Neural progenitor cell (in vitro differentiated cells): Measurements from ENCODE around the gene ESYT2. TPM values are rescaled to one million over a fixed set of nuclear protein-coding genes. Genes with fewer than 3 reads are reported as not detected.

Source experiments
- DNase-seq: peaks from one replicate; pipeline ENCODE4 v3.0.0-alpha.2; 2016; ENCODE audit warnings: low spot score
- H2AFZ ChIP-seq: fragments of 200-600 bp; sonication (generic); replicated peaks from 2 replicates; pipeline ENCODE4 v1.6.1; 2016; ENCODE audit warnings: antibody characterized with exemption
- H3F3A ChIP-seq: fragments of 200-600 bp; sonication (generic); 2 replicates; pipeline ENCODE4 v1.6.1; 2016; ENCODE audit warnings: antibody characterized with exemption, low read depth
- H3K27ac ChIP-seq: fragments of 200-600 bp; sonication (generic); 2 replicates; pipeline ENCODE4 v1.5.1; 2016; ENCODE audit warnings: mild to moderate bottlenecking
- H3K27me3 ChIP-seq: fragments of 200-600 bp; sonication (generic); 2 replicates; pipeline ENCODE4 v1.6.1; 2016; ENCODE audit warnings: mild to moderate bottlenecking, moderate library complexity
- H3K36me3 ChIP-seq: fragments of 200-600 bp; sonication (generic); 2 replicates; pipeline ENCODE4 v1.5.1; 2016
- H3K4me1 ChIP-seq: fragments of 200-600 bp; sonication (generic); 2 replicates; pipeline ENCODE4 v1.6.1; 2016; ENCODE audit warnings: mixed run types
- H3K4me2 ChIP-seq: fragments of 200-600 bp; sonication (generic); 2 replicates; pipeline ENCODE4 v1.6.1; 2016
- H3K4me3 ChIP-seq: fragments of 200-600 bp; sonication (generic); 2 replicates; pipeline ENCODE4 v1.5.1; 2016
- H3K79me2 ChIP-seq: fragments of 200-600 bp; sonication (generic); 2 replicates; pipeline ENCODE4 v1.6.1; 2016; ENCODE audit warnings: low read depth
- H3K9ac ChIP-seq: fragments of 200-600 bp; sonication (generic); 2 replicates; pipeline ENCODE4 v1.6.1; 2016
- H3K9me3 ChIP-seq: fragments of 200-600 bp; sonication (generic); 2 replicates; pipeline ENCODE4 v1.5.1; 2016; ENCODE audit warnings: low read depth
- H4K20me1 ChIP-seq: fragments of 200-600 bp; sonication (generic); 2 replicates; pipeline ENCODE4 v1.6.1; 2016; ENCODE audit warnings: low read depth
- H3K27ac Mint-ChIP-seq: 3 replicates; pipeline ENCODE4 v1.8.0; 2021; ENCODE audit warnings: mixed read lengths
- H3K27me3 Mint-ChIP-seq: 2 replicates; pipeline ENCODE4 v1.8.0; 2022; ENCODE audit warnings: low read depth, mild to moderate bottlenecking, inconsistent platforms, moderate library complexity, mixed read lengths; ENCODE audit not compliant: insufficient read depth
- H3K36me3 Mint-ChIP-seq: 3 replicates; pipeline ENCODE4 v1.8.0; 2021; ENCODE audit warnings: mixed read lengths
- H3K4me1 Mint-ChIP-seq: 3 replicates; pipeline ENCODE4 v1.8.0; 2021; ENCODE audit warnings: mixed read lengths
- H3K4me3 Mint-ChIP-seq: 3 replicates; pipeline ENCODE4 v1.8.0; 2021; ENCODE audit warnings: mild to moderate bottlenecking, moderate library complexity, mixed read lengths
- H3K9me3 Mint-ChIP-seq: 3 replicates; pipeline ENCODE4 v1.8.0; 2020; ENCODE audit warnings: mixed read lengths
- CTCF ChIP-seq: fragments of 200-600 bp; sonication (generic); IDR thresholded peaks from 2 replicates; pipeline ENCODE4 v1.5.1; 2017; ENCODE audit warnings: antibody characterized with exemption, mild to moderate bottlenecking
- EZH2 ChIP-seq: fragments of 200-600 bp; sonication (generic); IDR thresholded peaks from 2 replicates; pipeline ENCODE4 v1.6.1; 2017; ENCODE audit warnings: antibody characterized with exemption, mild to moderate bottlenecking, moderate library complexity
- EZH2phosphoT487 ChIP-seq: fragments of 200-600 bp; sonication (generic); IDR thresholded peaks from 2 replicates; pipeline ENCODE4 v1.6.1; 2017; ENCODE audit warnings: antibody characterized with exemption
- total RNA-seq: library from RNA; depleted of rRNA; stranded (reverse); fragments of >200 nt; gene quantifications from 2 replicates; pipeline ENCODE4 v1.2.3, GENCODE V29; 2015; ENCODE audit warnings: low replicate concordance

ESYT2 gene
- total RNA-seq, 1 donor from 2014 or later = 33.4 TPM

- Histone ChIP-seq H3K27ac (no peak overlapping the region), H3K4me2 (no peak overlapping the region), H3K4me1 (no peaks in the 10 kb centered on the region), H3K4me3 (no peak overlapping the region), H3K36me3 (no peaks in the 10 kb centered on the region), H3K27me3 (no peaks in the 10 kb centered on the region), H2AFZ (no peak overlapping the region), H4K20me1 (no peaks in the 10 kb centered on the region), H3K9me3 (no peaks in the 10 kb centered on the region), H3K9ac (no peak overlapping the region), H3K79me2 (no peaks in the 10 kb centered on the region), H3F3A (no peaks in the 10 kb centered on the region)
- no peak for DNase-seq
- Mint-ChIP-seq H3K4me1 (no peaks in the 10 kb centered on the region), H3K27ac (peak overlapping the region; percentile 68), H3K36me3 (peaks cover 32% of the 10 kb centered on the region), H3K9me3 (no peaks in the 10 kb centered on the region), H3K4me3 (no peak overlapping the region), H3K27me3 (no peaks in the 10 kb centered on the region)
- TF ChIP-seq CTCF = no peak
- TF ChIP-seq EZH2 = no peak
- no peak for TF ChIP-seq EZH2phosphoT487
Observed at GRCh38 chr7:158740013-158740656, 89.2 kb downstream of the ESYT2 start.

- Histone ChIP-seq H3K27ac (no peak overlapping the region), H3F3A (no peaks in the 10 kb centered on the region), H3K9me3 (no peaks in the 10 kb centered on the region), H3K27me3 (no peaks in the 10 kb centered on the region), H3K4me2 (no peak overlapping the region), H3K4me3 (no peak overlapping the region), H3K79me2 (no peaks in the 10 kb centered on the region), H4K20me1 (no peaks in the 10 kb centered on the region), H3K4me1 (no peaks in the 10 kb centered on the region), H2AFZ (no peak overlapping the region), H3K9ac (no peak overlapping the region), H3K36me3 (peaks cover 2% of the 10 kb centered on the region)
- Mint-ChIP-seq H3K27ac (no peak overlapping the region), H3K36me3 (peaks cover 36% of the 10 kb centered on the region), H3K4me1 (no peaks in the 10 kb centered on the region), H3K9me3 (no peaks in the 10 kb centered on the region), H3K27me3 (no peaks in the 10 kb centered on the region), H3K4me3 (no peak overlapping the region)
- DNase-seq = no peak
- TF ChIP-seq EZH2phosphoT487 = no peak
- TF ChIP-seq EZH2 = no peak
- no peak for TF ChIP-seq CTCF
Observed at GRCh38 chr7:158738841-158739240, 90.5 kb downstream of the ESYT2 start.

GRCh38 chr7:158737064-158737695, 92.1 kb downstream of the ESYT2 start:
- Histone ChIP-seq H3K9me3 (no peaks in the 10 kb centered on the region), H2AFZ (no peak overlapping the region), H3K36me3 (peaks cover 7% of the 10 kb centered on the region), H3K79me2 (no peaks in the 10 kb centered on the region), H3K4me1 (no peaks in the 10 kb centered on the region), H3K27me3 (no peaks in the 10 kb centered on the region), H3K27ac (no peak overlapping the region), H3K4me3 (no peak overlapping the region), H4K20me1 (no peaks in the 10 kb centered on the region), H3K4me2 (no peak overlapping the region), H3F3A (no peaks in the 10 kb centered on the region), H3K9ac (no peak overlapping the region)
- peaks cover 31% of the 10 kb centered on the region for H3K36me3 Mint-ChIP-seq
- H3K27ac Mint-ChIP-seq = no peak overlapping the region
- no peak overlapping the region for H3K4me3 Mint-ChIP-seq
- TF ChIP-seq EZH2phosphoT487 (no peak), CTCF (no peak), EZH2 (no peak)
- no peaks in the 10 kb centered on the region for H3K9me3 Mint-ChIP-seq
- no peak for DNase-seq
- H3K4me1 Mint-ChIP-seq = no peaks in the 10 kb centered on the region
- no peaks in the 10 kb centered on the region for H3K27me3 Mint-ChIP-seq
